NOMO-1 (cell line): ENCODE measurements around the gene NLGN2.

Experiments used
- DNase-seq, 2 experiments: peaks; one replicate each; lab custom pipeline; 2025; ENCODE audit not compliant: unreplicated experiment in 2 of 2; lab: John Stamatoyannopoulos, UW

Gene NLGN2

GRCh38 chr17:7391307-7391706 lies 16.3 kb upstream of the NLGN2 start:
- no peak for DNase-seq

GRCh38 chr17:7392696-7393612 lies 14.7 kb upstream of the NLGN2 start:
- DNase-seq, result no peak

GRCh38 chr17:7393613-7394451 lies 13.8 kb upstream of the NLGN2 start:
- DNase-seq, result peak in 1 of 2 experiments; percentile 13

- DNase-seq, result peak; percentile 68 to 90
Measured at GRCh38 chr17:7394452-7395191, 13.0 kb upstream of the NLGN2 start, which contains the start of gene PLSCR3. TSS of gene PLSCR3 (minus strand) at chr17:7394525. CDS start at chr17:7394110, 415 bp downstream.

- DNase-seq, result no peak
Measured at GRCh38 chr17:7396147-7396546, 11.5 kb upstream of the NLGN2 start.

- no peak for DNase-seq
Measured at GRCh38 chr17:7398612-7399011, 9.0 kb upstream of the NLGN2 start.

- no peak for DNase-seq
Measured at GRCh38 chr17:7403043-7403726, 4.5 kb upstream of the NLGN2 start.

GRCh38 chr17:7403727-7403976 lies 4.0 kb upstream of the NLGN2 start:
- DNase-seq, result peak in 1 of 2 experiments; percentile 74

- DNase-seq, result peak; percentile 98 to 99
Measured at GRCh38 chr17:7403977-7404736, 3.5 kb upstream of the NLGN2 start, which contains the start of gene TMEM256. TSS of gene TMEM256 (minus strand) at chr17:7404097. CDS start at chr17:7404084, 13 bp downstream.

GRCh38 chr17:7404737-7405349 lies 2.8 kb upstream of the NLGN2 start:
- DNase-seq, result peak in 1 of 2 experiments; percentile 49

- no peak for DNase-seq
Measured at GRCh38 chr17:7405350-7406234, 2.1 kb upstream of the NLGN2 start.

- DNase-seq, result no peak
Measured at GRCh38 chr17:7406235-7406825, 1.3 kb upstream of the NLGN2 start.

GRCh38 chr17:7407082-7407481 lies 563 bp upstream of the NLGN2 start:
- no peak for DNase-seq

- DNase-seq, result no peak
Measured at GRCh38 chr17:7408252-7408727, 645 bp downstream of the NLGN2 start.

- no peak for DNase-seq
Measured at GRCh38 chr17:7408863-7409262, 1.2 kb downstream of the NLGN2 start.

GRCh38 chr17:7409716-7410115 lies 2.1 kb downstream of the NLGN2 start:
- DNase-seq, result no peak

- no peak for DNase-seq
Measured at GRCh38 chr17:7410634-7411426, 3.2 kb downstream of the NLGN2 start.
